ENCODE measurements around the gene HSPB9.

Gene HSPB9

DNA sequence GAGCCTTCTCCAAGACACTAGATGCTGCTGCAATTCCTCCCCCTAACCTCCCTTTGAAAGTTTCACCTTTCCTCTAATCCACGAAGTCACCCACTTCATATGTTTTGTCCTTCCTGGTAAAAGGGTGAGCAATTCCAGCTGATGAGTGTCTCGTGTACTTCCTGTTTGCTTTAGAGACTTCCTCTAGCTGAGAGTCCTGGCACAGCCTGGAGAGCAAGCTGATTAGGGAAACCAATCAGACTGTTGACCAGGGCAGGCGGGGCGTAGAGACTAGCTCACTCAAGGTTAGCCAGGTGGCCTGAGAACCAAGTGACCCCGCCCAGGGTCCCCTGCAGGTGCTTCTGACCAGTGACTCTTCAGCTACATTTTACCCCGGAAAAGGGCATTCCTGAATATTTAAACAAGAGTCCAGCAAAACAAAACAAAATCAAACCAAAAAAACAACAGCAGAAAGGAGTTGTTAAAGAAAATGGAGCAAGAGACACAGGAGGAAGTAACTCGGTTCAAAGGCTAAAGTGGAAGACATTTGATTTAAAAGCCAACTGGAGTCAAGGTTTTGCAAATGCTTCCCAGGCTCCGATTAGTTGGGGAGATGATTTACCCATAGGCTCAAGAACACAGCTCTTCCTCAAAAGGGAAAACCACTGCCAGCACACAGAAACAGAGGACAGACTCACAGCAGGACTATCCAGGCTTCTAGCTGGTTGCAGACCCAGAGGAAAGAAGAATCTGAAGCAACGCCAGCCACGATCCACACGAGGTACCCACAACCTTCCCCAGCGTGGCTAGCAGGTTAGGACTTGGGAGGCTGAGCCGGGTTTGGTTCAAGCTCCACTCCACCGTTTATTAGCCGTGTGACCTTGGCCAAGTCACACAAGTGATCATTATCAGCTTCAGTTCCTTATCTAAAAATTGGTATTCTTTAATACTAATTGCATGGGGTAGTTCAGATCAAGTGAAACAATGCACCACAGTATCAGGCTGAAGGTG, 13.4 kb downstream of the HSPB9 start:
- TF ChIP-seq CTCF (IDR thresholded peaks at IDR 0.05): no peak

DNA sequence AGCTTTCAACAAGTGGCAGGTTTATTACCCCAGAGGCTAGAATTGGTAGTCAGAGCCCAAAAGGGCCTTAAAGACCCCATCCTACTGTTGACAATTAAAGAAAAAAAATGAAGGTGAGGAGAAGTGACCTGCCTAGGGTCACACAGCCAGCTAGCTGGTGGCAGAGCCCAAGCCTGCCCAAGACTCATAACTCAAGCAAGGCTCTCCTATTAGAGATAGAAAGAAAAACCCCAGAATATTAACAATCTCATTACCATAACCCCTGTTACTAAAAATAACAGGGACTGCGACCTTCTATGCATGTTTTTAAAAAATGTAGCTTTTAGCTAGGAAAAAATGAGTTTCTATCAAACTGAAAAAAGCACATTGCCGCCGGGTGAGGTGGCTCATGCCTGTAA, 14.0 kb downstream of the HSPB9 start:
- no peak for TF ChIP-seq CTCF (IDR thresholded peaks at IDR 0.05)

GRCh38 chr17:42138749-42139492, 16.3 kb downstream of the HSPB9 start:
- TF ChIP-seq CTCF (IDR thresholded peaks at IDR 0.05): no peak

GRCh38 chr17:42141382-42141781, 18.8 kb downstream of the HSPB9 start:
- TF ChIP-seq CTCF (IDR thresholded peaks at IDR 0.05): no peak

GRCh38 chr17:42142371-42142896, 19.8 kb downstream of the HSPB9 start:
- TF ChIP-seq CTCF (IDR thresholded peaks at IDR 0.05): no peak

GRCh38 chr17:42146911-42147607, 24.5 kb downstream of the HSPB9 start:
- TF ChIP-seq CTCF (IDR thresholded peaks at IDR 0.05): no peak
